ENCODE measurements around the gene TXNL1. TPM values are rescaled to one million over a fixed set of nuclear protein-coding genes. Genes with fewer than 3 reads are reported as not detected.

The TXNL1 gene
- total RNA-seq, 1 experiment from 2014 or later: 88.8 TPM

DNA sequence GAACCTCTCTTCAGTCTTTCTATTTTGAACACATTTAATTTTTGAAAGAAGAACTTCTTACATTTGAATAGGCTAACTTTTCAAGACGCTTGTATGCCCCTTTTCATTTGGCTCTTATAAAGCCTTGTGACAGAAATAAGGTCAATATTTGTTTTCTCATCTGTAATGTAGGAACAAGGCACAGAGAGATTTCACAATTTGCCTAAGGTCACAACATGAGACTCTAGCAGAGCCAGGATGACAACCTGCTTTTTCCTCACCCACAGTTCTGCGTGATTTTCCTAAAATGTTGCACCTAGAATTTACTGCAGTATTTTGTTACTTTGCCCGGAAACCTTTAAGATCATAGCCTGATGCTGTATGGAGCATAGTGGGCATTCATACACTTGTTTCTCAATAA lies 67.4 kb downstream of the TXNL1 start:
- DNase-seq (ENCODE audit: low read depth): no peak

DNA sequence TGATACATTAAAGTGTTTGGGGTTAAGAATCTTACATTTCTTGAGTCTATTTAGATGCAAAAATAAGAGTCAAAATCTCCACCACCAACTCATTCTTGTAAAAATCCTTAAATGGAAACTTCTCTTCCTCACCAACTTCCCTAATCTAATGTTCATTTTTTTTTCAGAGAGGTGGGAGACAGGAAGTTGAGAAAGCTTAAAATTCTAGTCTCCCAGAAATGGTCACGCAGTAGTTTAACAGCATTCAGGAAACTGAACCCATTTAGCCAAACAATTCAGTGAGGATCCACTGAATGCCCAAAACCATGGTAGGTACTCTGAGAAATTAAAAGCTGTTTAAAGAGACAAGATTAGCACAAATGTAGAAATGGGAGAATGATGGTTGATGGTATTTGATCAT lies 69.0 kb downstream of the TXNL1 start:
- no peak for DNase-seq (ENCODE audit: low read depth)

DNA sequence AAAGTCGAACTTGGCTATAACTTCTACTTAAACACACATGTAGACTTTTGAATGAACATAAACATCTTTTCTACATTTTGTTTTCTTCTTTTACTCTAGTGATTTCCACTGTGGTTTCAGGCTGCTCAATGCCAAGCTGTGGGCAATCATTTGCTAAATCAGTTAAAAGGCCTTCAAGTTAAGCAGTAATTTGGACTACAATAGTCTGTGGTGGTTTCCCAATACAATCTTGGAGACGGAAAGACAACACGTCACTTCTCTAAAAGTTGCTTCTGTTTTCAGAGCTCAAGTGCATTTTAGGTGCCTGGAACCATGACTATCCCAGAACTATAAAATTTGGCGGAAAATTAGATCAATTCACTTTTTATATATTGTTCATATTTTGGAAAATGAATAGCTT lies 69.4 kb downstream of the TXNL1 start:
- no peak for DNase-seq (ENCODE audit: low read depth)

DNA sequence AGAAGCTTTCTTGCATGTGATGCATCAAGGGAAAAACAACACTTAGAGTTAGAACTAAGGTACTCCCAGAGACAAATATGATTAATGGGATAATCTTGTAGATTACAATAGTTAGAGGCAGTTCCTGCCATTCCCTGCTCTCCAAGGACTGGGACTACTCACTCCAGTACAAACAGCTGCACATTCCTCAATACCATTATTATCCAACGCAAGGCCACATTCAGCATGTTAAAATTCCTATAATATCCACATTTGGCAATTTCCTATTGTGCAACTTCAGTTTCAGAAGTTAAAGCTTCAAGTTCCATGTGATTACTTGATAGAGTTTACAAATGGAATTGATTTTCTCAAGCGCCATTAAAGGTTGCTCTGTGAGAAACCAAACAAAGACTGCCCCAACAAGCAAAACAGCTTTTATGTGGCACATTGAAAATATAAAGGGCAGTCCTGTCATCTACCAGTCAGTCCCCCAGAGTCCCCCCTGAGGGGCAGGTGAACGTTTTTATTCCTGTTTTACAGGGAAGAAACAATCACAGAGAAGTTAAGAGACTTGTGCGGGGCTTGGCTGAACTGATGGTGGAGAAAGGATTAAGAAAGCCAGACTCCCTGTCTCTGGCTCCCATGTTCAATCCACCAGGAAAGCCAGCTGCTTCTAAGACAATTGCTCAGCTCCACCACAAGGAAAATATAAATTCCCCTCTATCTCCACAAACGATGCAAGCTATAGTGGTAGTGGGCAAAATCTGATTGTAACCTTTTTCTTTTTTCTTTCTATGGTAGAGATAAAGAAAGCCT lies 72.6 kb downstream of the TXNL1 start:
- DNase-seq (ENCODE audit: low read depth): peak; percentile 10

DNA sequence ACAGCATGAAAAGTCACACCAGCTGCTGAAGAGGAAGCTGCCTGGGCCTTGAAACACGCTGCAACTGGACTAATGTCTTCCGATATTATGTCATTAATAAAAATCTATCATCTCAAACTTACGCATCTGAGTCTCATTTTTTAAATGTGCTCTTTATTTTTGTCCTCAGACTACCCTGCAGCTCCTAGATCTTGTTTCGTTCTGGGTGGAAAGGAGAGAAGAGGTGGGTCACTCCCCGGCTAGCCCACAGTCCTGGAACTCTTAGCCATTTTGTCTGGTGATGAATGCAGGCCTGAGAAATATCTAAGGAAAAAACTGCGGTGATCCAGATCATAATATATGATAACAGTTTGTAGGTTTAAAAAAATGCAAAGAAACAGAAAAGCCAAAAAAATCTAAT lies 73.3 kb downstream of the TXNL1 start:
- DNase-seq (ENCODE audit: low read depth): no peak

DNA sequence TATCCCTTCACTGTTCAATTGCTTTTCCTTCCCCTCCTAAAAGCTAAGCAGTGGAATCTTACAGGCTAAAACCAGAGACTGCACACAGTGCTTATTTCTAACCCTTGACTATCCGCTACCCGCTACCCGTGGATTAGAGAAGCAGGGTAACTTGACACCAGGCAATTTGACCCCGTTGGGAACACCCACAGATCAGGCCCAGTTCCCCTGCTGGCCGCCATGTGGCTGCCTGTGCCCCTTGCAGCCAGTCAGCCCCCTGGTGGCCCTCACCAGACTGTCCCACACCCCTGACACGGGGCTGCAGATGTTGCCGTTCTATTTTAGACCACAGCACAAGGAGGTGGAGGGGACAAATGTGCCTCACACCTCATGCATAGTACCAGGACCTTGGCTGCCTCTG lies 74.8 kb downstream of the TXNL1 start:
- DNase-seq (ENCODE audit: low read depth): peak; percentile 18

DNA sequence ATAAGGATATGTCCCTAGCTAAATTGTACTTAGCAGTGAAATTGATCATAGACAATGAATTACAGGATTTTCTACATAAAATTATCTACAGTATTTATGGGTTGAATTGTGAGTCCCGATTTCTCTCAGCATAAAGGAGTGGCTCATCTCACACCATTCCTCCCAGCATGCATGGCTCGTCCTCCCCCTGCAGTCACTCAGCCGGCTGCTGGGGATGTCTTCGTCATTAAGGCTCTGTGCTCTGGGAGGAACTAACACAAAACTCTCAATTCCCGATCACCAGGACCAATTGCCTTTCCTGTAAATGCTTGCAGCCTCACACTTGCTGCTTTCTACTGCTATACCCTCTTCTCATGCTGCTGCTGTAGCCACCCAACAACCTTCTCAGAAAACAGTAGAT lies 75.9 kb downstream of the TXNL1 start:
- DNase-seq (ENCODE audit: low read depth): no peak

DNA sequence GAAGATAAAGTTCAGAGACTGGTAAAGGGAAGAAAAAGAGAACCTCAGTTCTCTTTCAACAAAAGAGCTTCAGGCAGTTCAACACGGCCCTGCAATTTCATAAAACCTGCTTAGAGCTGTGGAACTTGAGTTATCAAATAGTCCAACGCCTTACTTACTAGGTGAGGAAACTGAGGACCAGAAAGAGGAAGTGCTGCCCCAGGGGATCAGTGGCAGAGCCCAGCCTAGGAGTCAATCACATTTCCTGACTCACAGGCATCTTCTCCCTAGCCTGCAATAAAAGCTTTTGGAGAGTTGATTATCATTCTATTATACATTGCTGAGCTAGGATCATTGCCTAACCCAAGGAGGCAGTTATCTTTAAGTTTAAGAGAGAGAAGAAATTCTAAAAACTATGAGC lies 77.4 kb downstream of the TXNL1 start:
- no peak for DNase-seq (ENCODE audit: low read depth)

DNA sequence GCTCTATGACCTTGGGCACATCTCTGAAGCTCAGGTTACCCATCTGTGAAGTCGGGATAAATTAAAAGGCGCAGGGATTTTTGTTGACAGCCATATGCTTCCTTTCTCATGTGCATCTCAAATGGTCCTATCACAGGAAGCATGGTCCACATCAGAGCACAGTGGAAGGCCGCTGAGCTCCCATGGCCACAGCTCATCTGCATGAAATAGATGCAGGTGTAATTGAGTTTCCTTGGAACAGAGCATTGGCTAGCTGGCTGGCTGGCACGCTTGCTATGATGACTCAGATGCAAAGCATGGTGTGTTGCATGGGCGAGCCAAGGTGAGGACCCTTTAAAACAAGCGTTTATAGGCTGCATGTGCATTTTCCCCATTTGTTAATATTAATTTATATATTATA lies 79.3 kb downstream of the TXNL1 start:
- DNase-seq (ENCODE audit: low read depth): peak; percentile 3

DNA sequence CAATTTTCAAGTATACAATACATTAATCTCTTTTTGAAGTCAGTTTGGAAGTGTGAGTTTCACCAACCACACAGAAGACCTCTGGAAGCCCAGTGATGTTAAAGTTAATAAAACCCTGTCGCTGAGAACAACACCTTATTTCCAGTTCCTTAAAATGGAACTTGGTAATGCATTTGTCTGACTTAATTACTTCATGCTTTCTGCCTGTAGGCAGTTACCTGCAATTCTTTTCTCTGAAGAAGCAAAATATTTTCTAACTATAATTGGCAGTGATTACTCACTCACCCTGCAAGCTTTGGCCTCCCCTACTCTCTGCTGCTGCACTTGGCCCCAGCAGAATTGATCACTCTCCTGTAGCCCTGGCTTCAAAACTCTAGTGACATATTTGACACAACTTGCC lies 81.5 kb downstream of the TXNL1 start:
- no peak for DNase-seq (ENCODE audit: low read depth)

DNA sequence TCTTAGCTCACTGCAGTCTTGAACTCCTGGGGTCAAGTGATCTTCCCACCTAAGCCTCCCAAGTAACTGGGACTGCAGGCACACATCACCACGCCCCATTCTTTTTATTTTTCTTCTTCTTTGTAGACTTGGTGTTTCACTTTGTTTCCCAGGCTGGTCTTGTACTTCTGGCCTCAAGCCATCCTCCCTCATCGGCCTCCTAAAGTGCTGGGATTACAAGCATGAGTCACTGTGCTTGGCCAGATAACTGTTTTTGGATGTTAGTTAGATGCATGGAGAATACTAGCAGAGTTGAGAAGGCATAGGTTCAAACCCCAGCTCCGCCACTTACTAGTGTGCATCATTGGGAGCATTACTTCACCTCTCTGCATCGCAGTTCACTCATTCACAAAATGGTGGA lies 88.3 kb downstream of the TXNL1 start:
- DNase-seq (ENCODE audit: low read depth): peak; percentile 26

Other genes with a start within 250 kb of the TXNL1 start
- gene WDR7, start 12.8 kb upstream of the TXNL1 start, total RNA-seq (2014; rRNA removed; shearing (Covaris generic)): 11.4 and 11.8 TPM in 2 replicates